HEK293 (cell line): ENCODE data around the gene ROM1.

Experiments
- CTCF ChIA-PET: fragments of 350-600 bp; formaldehyde crosslinking; extraction: SDS; loops from one replicate; lab custom pipeline; 2021; ENCODE audit warnings: antibody characterized with exemption; lab: Yijun Ruan, JAX
- POLR2A ChIA-PET: fragments of 300-600 bp; formaldehyde crosslinking; extraction: SDS; loops from one replicate; lab custom pipeline; 2020; ENCODE audit warnings: antibody characterized with exemption, inconsistent platforms; lab: Yijun Ruan, JAX
- H3K27ac ChIP-seq: fragments of 200-500 bp; sonication (Bioruptor generic); 2 replicates; pipeline ENCODE4 v1.5.1; 2014; ENCODE audit warnings: low read depth, low read length, control low read depth, inconsistent platforms; ENCODE audit errors: extremely low read depth
- H3K36me3 ChIP-seq, 2 experiments: fragments of 200-500 bp in 1 of 2; sonication (Bioruptor generic) in 1 of 2; 1 replicate in 1 of 2; 2 replicates in 1 of 2; pipeline ENCODE4 v1.5.1; 2014 to 2017; ENCODE audit warnings: inconsistent platforms in 2 of 2, low read length in 2 of 2; ENCODE audit not compliant: control insufficient read depth in 2 of 2, insufficient read depth in 1 of 2
- H3K4me1 ChIP-seq: fragments of 200-500 bp; sonication (Bioruptor generic); 2 replicates; pipeline ENCODE4 v1.5.1; 2014; ENCODE audit warnings: mild to moderate bottlenecking, low read length, inconsistent platforms; ENCODE audit not compliant: control insufficient read depth, insufficient read depth
- H3K4me3 ChIP-seq: 2 replicates; pipeline ENCODE4 v1.5.1; 2011; ENCODE audit warnings: low read depth, mild to moderate bottlenecking, control low read depth, low read length, moderate library complexity
- H3K9me3 ChIP-seq: fragments of 200-500 bp; sonication (Bioruptor generic); 2 replicates; pipeline ENCODE4 v1.5.1; 2014; ENCODE audit warnings: low read depth, low read length, inconsistent platforms; ENCODE audit not compliant: control insufficient read depth, insufficient read depth
- BCL6B ChIP-seq: fragments of 450-650 bp; formaldehyde crosslinking; IDR thresholded peaks from 2 replicates; pipeline ENCODE4 v1.5.1; 2017; ENCODE audit warnings: missing biosample characterization, missing genetic modification characterization
- EGR2 ChIP-seq: fragments of 450-650 bp; formaldehyde crosslinking; IDR thresholded peaks from 2 replicates; pipeline ENCODE4 v1.5.1; 2016; ENCODE audit warnings: low read depth, missing biosample characterization, missing genetic modification characterization
- FEZF1 ChIP-seq: fragments of 450-650 bp; formaldehyde crosslinking; IDR thresholded peaks from 2 replicates; pipeline ENCODE4 v1.5.1; 2016; ENCODE audit warnings: missing biosample characterization, missing genetic modification characterization
- GLIS1 ChIP-seq: fragments of 450-650 bp; formaldehyde crosslinking; IDR thresholded peaks from 2 replicates; pipeline ENCODE4 v1.5.1; 2016; ENCODE audit warnings: missing biosample characterization, missing genetic modification characterization
- IKZF3 ChIP-seq: fragments of 450-650 bp; IDR thresholded peaks from 2 replicates; pipeline ENCODE4 v1.5.0; 2018; ENCODE audit warnings: missing biosample characterization, mild to moderate bottlenecking, missing genetic modification characterization, moderate library complexity
- KLF16 ChIP-seq: fragments of 450-650 bp; formaldehyde crosslinking; IDR thresholded peaks from 2 replicates; pipeline ENCODE4 v1.5.1; 2017; ENCODE audit warnings: missing biosample characterization, missing genetic modification characterization
- PBX3 ChIP-seq: sonication (generic); formaldehyde crosslinking; IDR thresholded peaks from 2 replicates; pipeline ENCODE4 v1.8.1; 2022; ENCODE audit warnings: mild to moderate bottlenecking, moderate library complexity, missing genetic modification reagents
- PRDM6 ChIP-seq: fragments of 450-650 bp; formaldehyde crosslinking; IDR thresholded peaks from 2 replicates; pipeline ENCODE4 v1.5.1; 2017; ENCODE audit warnings: missing biosample characterization, missing genetic modification characterization
- ZBTB21 ChIP-seq: fragments of 450-650 bp; formaldehyde crosslinking; IDR thresholded peaks from 2 replicates; pipeline ENCODE4 v1.5.1; 2017; ENCODE audit warnings: missing biosample characterization, missing genetic modification characterization
- ZFP37 ChIP-seq: fragments of 450-650 bp; formaldehyde crosslinking; IDR thresholded peaks from 2 replicates; pipeline ENCODE4 v1.5.1; 2016; ENCODE audit warnings: missing biosample characterization, missing genetic modification characterization
- ZNF239 ChIP-seq: fragments of 450-650 bp; formaldehyde crosslinking; IDR thresholded peaks from 2 replicates; pipeline ENCODE4 v1.5.1; 2016; ENCODE audit warnings: missing biosample characterization, missing genetic modification characterization
- ZNF311 ChIP-seq: fragments of 450-650 bp; formaldehyde crosslinking; IDR thresholded peaks from 2 replicates; pipeline ENCODE4 v1.5.1; 2017; ENCODE audit warnings: missing biosample characterization, missing genetic modification characterization, borderline replicate concordance
- ZNF335 ChIP-seq: fragments of 450-650 bp; formaldehyde crosslinking; conservative IDR thresholded peaks from 2 replicates; pipeline ENCODE4 v1.5.1; 2016; ENCODE audit warnings: missing biosample characterization, missing genetic modification characterization
- ZNF600 ChIP-seq: fragments of 450-650 bp; formaldehyde crosslinking; IDR thresholded peaks from 2 replicates; pipeline ENCODE4 v1.5.1; 2016; ENCODE audit warnings: missing biosample characterization, missing genetic modification characterization
- ZNF623 ChIP-seq: fragments of 450-650 bp; formaldehyde crosslinking; IDR thresholded peaks from 2 replicates; pipeline ENCODE4 v1.5.1; 2016; ENCODE audit warnings: missing biosample characterization, missing genetic modification characterization
- ZNF830 ChIP-seq: fragments of 450-650 bp; IDR thresholded peaks from 2 replicates; pipeline ENCODE4 v1.5.0; 2018; ENCODE audit warnings: missing biosample characterization, missing genetic modification characterization, low read depth, mild to moderate bottlenecking, moderate library complexity
- ZSCAN23 ChIP-seq: fragments of 450-650 bp; formaldehyde crosslinking; IDR thresholded peaks from 2 replicates; pipeline ENCODE4 v1.5.1; 2016; ENCODE audit warnings: missing biosample characterization, missing genetic modification characterization
- ZXDB ChIP-seq: fragments of 450-650 bp; formaldehyde crosslinking; IDR thresholded peaks from 2 replicates; pipeline ENCODE4 v1.5.1; 2016; ENCODE audit warnings: missing biosample characterization, missing genetic modification characterization
- TF ChIP-seq, protein P1 (sequence below): fragments of 450-650 bp; formaldehyde crosslinking; IDR thresholded peaks from 2 replicates; pipeline ENCODE4 v1.5.1; 2016; ENCODE audit warnings: missing biosample characterization, missing genetic modification characterization
- TF ChIP-seq, protein P2 (sequence below): fragments of 450-650 bp; formaldehyde crosslinking; IDR thresholded peaks from 2 replicates; pipeline ENCODE4 v1.5.1; 2016; ENCODE audit warnings: missing biosample characterization, missing genetic modification characterization
- TF ChIP-seq, protein P3 (sequence below): fragments of 450-650 bp; formaldehyde crosslinking; IDR thresholded peaks from 2 replicates; pipeline ENCODE4 v1.5.1; 2017; ENCODE audit warnings: missing biosample characterization, missing genetic modification characterization

ROM1 gene

GRCh38 chr11:62591448-62592145 is 21.5 kb upstream of the ROM1 start, which contains the start of gene TUT1 (continued):
- TF ChIP-seq PRDM6 (tag by site-specific recombination) (no peak), ZBTB21 (tag by site-specific recombination) (peak; percentile 91), KLF16 (tag by site-specific recombination) (peak; percentile 93), ZSCAN23 (tag by site-specific recombination) (peak; percentile 45; the same call in 1 of the 2 replicates), ZFP37 (tag by site-specific recombination) (no peak)

GRCh38 chr11:62592146-62592815 is 20.8 kb upstream of the ROM1 start:
- no peaks in the 10 kb centered on the region for H3K9me3 ChIP-seq
- CTCF ChIA-PET = interaction anchor here (0.5 to 3.5 kb wide), 19 partner anchors 9 to 199 kb away, joined by 3 to 19 read pairs (median 4); partner anchors contain the start of genes B3GAT3, C11orf98, CSKMT and MTA2
- H3K4me3 ChIP-seq = peak overlapping the region; percentile 42
- H3K4me1 ChIP-seq = no peaks in the 10 kb centered on the region
- peaks cover 10 to 66% of the 10 kb centered on the region in 2 experiments; a peak in 2 of 3 replicates for H3K36me3 ChIP-seq
- TF ChIP-seq, protein P1, sequence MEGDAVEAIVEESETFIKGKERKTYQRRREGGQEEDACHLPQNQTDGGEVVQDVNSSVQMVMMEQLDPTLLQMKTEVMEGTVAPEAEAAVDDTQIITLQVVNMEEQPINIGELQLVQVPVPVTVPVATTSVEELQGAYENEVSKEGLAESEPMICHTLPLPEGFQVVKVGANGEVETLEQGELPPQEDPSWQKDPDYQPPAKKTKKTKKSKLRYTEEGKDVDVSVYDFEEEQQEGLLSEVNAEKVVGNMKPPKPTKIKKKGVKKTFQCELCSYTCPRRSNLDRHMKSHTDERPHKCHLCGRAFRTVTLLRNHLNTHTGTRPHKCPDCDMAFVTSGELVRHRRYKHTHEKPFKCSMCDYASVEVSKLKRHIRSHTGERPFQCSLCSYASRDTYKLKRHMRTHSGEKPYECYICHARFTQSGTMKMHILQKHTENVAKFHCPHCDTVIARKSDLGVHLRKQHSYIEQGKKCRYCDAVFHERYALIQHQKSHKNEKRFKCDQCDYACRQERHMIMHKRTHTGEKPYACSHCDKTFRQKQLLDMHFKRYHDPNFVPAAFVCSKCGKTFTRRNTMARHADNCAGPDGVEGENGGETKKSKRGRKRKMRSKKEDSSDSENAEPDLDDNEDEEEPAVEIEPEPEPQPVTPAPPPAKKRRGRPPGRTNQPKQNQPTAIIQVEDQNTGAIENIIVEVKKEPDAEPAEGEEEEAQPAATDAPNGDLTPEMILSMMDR (tag by site-specific recombination) = peak; percentile 72; the same call in 1 of the 2 replicates
- TF ChIP-seq ZNF335 (tag by site-specific recombination) = peak; percentile 85
- no peak for TF ChIP-seq ZNF830 (tag by site-specific recombination)
- TF ChIP-seq ZNF600 (tag by site-specific recombination) = 0 out of 2 replicates have a peak, but pooled peaks have one; percentile 54
- TF ChIP-seq PBX3 = 0 out of 2 replicates have a peak, but pooled peaks have one; percentile 8
- TF ChIP-seq, protein P2, sequence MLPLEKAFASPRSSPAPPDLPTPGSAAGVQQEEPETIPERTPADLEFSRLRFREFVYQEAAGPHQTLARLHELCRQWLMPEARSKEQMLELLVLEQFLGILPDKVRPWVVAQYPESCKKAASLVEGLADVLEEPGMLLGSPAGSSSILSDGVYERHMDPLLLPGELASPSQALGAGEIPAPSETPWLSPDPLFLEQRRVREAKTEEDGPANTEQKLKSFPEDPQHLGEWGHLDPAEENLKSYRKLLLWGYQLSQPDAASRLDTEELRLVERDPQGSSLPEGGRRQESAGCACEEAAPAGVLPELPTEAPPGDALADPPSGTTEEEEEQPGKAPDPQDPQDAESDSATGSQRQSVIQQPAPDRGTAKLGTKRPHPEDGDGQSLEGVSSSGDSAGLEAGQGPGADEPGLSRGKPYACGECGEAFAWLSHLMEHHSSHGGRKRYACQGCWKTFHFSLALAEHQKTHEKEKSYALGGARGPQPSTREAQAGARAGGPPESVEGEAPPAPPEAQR = no peak
- no peak for TF ChIP-seq ZNF623 (tag by site-specific recombination)
- TF ChIP-seq, protein P3, sequence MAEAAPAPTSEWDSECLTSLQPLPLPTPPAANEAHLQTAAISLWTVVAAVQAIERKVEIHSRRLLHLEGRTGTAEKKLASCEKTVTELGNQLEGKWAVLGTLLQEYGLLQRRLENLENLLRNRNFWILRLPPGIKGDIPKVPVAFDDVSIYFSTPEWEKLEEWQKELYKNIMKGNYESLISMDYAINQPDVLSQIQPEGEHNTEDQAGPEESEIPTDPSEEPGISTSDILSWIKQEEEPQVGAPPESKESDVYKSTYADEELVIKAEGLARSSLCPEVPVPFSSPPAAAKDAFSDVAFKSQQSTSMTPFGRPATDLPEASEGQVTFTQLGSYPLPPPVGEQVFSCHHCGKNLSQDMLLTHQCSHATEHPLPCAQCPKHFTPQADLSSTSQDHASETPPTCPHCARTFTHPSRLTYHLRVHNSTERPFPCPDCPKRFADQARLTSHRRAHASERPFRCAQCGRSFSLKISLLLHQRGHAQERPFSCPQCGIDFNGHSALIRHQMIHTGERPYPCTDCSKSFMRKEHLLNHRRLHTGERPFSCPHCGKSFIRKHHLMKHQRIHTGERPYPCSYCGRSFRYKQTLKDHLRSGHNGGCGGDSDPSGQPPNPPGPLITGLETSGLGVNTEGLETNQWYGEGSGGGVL (tag by site-specific recombination) = peak; percentile 50; the same call in 1 of the 2 replicates
- peak; percentile 4; the same call in 1 of the 2 replicates for TF ChIP-seq GLIS1
- no peak for TF ChIP-seq ZNF311 (tag by site-specific recombination)
- no peak for TF ChIP-seq BCL6B (tag by site-specific recombination)
- TF ChIP-seq ZSCAN23 (tag by site-specific recombination) = 0 out of 2 replicates have a peak, but pooled peaks have one; percentile 2
- TF ChIP-seq FEZF1 = no peak
- 0 out of 2 replicates have a peak, but pooled peaks have one; percentile 7 for TF ChIP-seq IKZF3
- TF ChIP-seq EGR2 (tag by site-specific recombination) = 0 out of 2 replicates have a peak, but pooled peaks have one; percentile 1
- no peak for TF ChIP-seq ZNF239 (tag by site-specific recombination)
- TF ChIP-seq ZXDB = no peak
- TF ChIP-seq, all 188 proteins: peak for 9
- H3K27ac ChIP-seq = peak overlapping the region; percentile 53
- POLR2A ChIA-PET = interaction anchor here (0.5 to 6.0 kb wide), 58 partner anchors 8 to 458 kb away, joined by 3 to 140 read pairs (median 8); partner anchors contain the start of genes AHNAK, B3GAT3, C11orf98 and CSKMT
